Kidney epithelial cell (primary cell): ENCODE data around the gene ASAP2. TPM values are rescaled to one million over a fixed set of nuclear protein-coding genes. Genes with fewer than 3 reads are reported as not detected.

Experiments
- DNase-seq: peaks from one replicate; pipeline ENCODE4 v3.0.0-alpha.2; 2010; ENCODE audit warnings: low read depth
- H3K27me3 ChIP-seq: 2 replicates; pipeline ENCODE4 v1.6.0; 2011; ENCODE audit warnings: low read length; ENCODE audit not compliant: control insufficient read depth, insufficient read depth
- H3K36me3 ChIP-seq: 2 replicates; pipeline ENCODE4 v1.5.1; 2011; ENCODE audit warnings: low read length; ENCODE audit not compliant: control insufficient read depth, insufficient read depth
- H3K4me3 ChIP-seq: 2 replicates; pipeline ENCODE4 v1.5.1; 2011; ENCODE audit warnings: low read depth, mild to moderate bottlenecking, control low read depth, low read length
- total RNA-seq: library from RNA; depleted of rRNA; stranded (reverse); fragments of >200 nt; gene quantifications from 2 replicates; pipeline ENCODE4 v1.2.3, GENCODE V29; 2015
- TF ChIP-seq, protein P1 (sequence below): IDR thresholded peaks from 2 replicates; pipeline ENCODE4 v1.5.1; 2011; ENCODE audit warnings: mild to moderate bottlenecking, moderate library complexity, low read length, control low read depth, inconsistent platforms; ENCODE audit not compliant: insufficient read depth, poor library complexity, severe bottlenecking

The ASAP2 gene
- total RNA-seq, 1 donor from 2014 or later, result 42.2 TPM

DNA sequence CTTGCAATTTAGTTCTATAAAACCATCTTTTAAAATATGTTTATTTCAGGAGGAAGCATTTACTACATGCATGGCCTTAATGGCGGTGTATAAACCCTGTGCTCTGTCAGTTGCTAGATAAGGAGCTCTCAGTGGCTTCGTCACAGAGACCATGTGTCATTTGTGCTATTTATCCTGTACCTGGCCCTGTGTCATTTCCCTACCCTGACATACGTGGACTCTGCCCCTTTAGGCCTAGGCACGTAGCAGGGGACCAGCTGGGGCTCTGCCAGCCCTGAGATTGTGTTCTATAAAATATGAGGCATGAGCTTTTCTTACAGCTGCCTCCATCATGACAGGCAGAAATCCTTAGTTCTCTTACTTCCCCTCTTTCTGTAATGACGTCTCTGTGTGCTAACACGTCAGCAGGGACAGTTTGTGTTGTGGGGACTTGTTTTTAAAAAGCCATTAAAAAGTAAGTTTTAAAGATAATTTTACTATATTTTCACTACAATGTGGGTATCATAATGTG lies 128.8 kb downstream of the ASAP2 start:
- TF ChIP-seq, protein P1, sequence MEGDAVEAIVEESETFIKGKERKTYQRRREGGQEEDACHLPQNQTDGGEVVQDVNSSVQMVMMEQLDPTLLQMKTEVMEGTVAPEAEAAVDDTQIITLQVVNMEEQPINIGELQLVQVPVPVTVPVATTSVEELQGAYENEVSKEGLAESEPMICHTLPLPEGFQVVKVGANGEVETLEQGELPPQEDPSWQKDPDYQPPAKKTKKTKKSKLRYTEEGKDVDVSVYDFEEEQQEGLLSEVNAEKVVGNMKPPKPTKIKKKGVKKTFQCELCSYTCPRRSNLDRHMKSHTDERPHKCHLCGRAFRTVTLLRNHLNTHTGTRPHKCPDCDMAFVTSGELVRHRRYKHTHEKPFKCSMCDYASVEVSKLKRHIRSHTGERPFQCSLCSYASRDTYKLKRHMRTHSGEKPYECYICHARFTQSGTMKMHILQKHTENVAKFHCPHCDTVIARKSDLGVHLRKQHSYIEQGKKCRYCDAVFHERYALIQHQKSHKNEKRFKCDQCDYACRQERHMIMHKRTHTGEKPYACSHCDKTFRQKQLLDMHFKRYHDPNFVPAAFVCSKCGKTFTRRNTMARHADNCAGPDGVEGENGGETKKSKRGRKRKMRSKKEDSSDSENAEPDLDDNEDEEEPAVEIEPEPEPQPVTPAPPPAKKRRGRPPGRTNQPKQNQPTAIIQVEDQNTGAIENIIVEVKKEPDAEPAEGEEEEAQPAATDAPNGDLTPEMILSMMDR, result no peak
- H3K36me3 ChIP-seq, result no peaks in the 10 kb centered on the region
- no peak overlapping the region for H3K4me3 ChIP-seq
- no peak for DNase-seq
- H3K27me3 ChIP-seq, result no peaks in the 10 kb centered on the region

DNA sequence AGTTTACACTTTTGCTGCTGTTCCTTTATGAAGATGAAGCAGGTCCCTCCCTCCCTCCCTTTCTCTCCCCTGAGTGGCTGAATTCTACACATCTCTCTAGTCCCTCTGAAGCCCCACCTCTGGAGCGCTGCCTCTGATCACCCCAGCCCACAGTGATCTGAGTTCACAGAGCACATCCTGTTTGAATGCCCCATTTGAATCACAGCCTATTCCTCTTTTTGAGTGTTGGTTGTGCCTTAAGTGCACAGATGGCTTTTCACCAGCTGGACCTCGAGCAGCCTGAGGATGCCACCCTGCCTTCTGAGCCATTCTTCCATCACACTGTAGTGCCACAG lies 129.6 kb downstream of the ASAP2 start:
- Histone ChIP-seq H3K4me3 (no peak overlapping the region), H3K27me3 (no peaks in the 10 kb centered on the region), H3K36me3 (no peaks in the 10 kb centered on the region)
- TF ChIP-seq, protein P1, result no peak
- no peak for DNase-seq

DNA sequence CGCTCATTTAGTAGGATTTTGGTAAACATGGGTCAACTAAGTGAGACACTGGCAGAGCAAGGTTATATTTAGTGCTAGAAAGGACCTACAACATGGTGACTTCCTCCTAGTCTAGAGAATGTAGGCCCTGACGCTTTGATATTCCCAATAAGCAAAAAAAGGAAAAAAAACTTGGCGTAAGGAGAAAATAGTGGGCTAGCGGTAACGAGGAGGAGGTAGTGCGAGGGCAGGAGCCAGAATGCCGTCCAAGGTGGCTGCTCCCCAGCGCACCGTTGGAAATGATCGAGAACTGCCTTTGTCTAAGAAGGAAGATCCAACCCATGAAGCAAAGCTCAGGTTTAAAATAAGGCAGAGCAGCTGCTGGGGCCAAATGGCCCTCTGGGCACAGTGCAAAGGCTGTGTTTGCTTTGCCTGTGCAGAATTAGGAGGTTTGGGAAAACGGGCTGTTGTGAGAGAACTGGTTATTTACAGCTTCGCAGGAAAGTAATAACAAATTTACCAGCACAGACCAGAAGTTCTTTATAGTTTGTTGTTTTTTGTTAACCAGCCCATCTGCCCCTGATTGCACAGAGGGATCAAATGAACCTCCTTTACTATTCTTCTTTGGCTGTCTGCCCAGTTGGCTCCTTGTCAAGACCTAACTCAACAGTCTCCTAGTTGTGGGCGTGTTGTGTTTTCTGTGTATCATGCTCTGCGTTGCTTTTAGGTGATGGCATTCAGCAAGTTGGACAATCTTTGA lies 130.1 kb downstream of the ASAP2 start:
- DNase-seq, result peak; percentile 63
- Histone ChIP-seq H3K4me3 (no peak overlapping the region), H3K27me3 (no peaks in the 10 kb centered on the region), H3K36me3 (no peaks in the 10 kb centered on the region)
- TF ChIP-seq, protein P1, result no peak

DNA sequence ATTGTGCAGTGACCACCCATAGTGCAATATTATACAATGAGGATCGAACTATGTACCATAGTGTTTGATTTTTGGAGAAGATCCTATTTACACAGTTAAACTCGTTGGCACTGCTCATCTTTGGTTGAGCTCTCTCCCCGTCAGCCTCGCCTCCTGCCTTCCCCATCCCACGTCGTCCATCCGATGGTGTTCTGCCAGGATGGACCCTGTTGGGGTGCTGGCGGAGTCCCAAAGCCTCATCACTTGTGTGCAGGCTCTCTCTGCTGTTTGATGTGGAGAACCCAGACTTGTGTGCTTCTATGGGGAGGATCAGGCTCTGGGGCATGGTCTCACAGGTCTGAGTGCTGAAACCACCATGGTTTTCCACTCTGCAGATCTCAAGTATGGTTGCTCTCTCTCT lies 131.3 kb downstream of the ASAP2 start:
- no peaks in the 10 kb centered on the region for H3K36me3 ChIP-seq
- DNase-seq, result no peak
- no peak overlapping the region for H3K4me3 ChIP-seq
- no peaks in the 10 kb centered on the region for H3K27me3 ChIP-seq
- TF ChIP-seq, protein P1, result no peak

DNA sequence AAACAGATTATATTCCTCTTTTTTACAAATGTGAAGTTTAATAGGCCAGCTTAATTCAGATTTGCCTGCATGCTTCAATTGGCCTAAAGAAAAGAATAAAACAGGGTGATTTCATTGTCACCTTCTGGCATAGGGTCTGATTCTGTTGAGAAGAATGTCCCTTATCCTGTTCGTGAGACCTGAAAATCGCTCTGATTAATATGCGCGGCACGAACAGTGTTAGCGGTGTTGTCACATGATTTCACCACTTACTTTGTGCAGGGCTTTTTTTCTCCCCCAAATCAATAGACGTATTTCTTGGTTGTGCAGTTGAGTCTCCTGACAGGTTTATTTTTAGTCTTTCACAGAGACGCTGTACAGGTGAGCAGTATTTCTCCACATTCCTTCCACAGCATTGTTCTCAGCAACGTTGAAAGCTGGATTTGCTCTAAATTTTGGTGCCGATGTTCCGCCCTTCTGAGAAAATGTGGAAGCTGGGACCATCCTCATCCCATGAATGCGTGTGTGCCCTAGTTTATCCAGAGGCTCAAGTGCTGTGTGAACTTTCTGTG lies 134.8 kb downstream of the ASAP2 start:
- Histone ChIP-seq H3K27me3 (no peaks in the 10 kb centered on the region), H3K36me3 (peaks cover 1% of the 10 kb centered on the region), H3K4me3 (no peak overlapping the region)
- TF ChIP-seq, protein P1, result no peak
- DNase-seq, result no peak
